A673 (cell line): ENCODE results near the gene LRRC32.

ENCODE experiments used
- CTCF ChIP-seq: fragments of 300-800, 200-600 bp; sonication (generic); conservative IDR thresholded peaks from 2 replicates; pipeline ENCODE4 v1.5.1; 2017; ENCODE audit warnings: low read depth, mild to moderate bottlenecking, antibody characterized with exemption, low read length, moderate library complexity, mixed read lengths
- EZH2 ChIP-seq: fragments of 200-600 bp; sonication (generic); IDR thresholded peaks from 2 replicates; pipeline ENCODE4 v1.6.1; 2017; ENCODE audit warnings: borderline replicate concordance, low read depth, mild to moderate bottlenecking, mixed read lengths, antibody characterized with exemption, low read length; ENCODE audit not compliant: poor library complexity, severe bottlenecking

DNA sequence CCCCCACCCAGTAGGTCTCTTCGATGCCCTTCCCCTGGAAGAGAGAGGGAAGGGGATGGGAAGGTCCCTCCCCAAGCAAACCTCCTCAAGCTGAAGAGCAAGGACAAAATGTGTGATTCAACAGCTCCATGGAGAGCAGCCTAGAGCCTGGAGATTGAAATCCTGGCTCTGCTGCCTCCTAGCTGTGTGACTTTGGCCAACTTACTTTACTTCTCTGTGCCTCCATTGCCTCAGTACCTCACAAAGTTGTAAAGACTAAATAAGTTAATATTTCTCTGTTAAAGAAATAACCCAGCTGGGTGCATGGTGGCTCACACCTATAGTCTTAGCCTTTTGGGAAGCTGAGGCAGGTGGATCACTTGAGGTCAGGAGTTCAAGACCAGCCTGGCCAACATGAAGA, 21.1 kb upstream of the LRRC32 start:
- TF ChIP-seq EZH2 (no peak), CTCF (no peak)
